HCT116 (cell line): ENCODE results near the gene RSL1D1. TPM values are rescaled to one million over a fixed set of nuclear protein-coding genes. Genes with fewer than 3 reads are reported as not detected.

Source experiments
- ATAC-seq: fragments of 200-7000 bp; cut with Tn5 transposase; 2 replicates; pipeline ENCODE4 v1.9.1; 2020; ENCODE audit warnings: mild to moderate bottlenecking, moderate library complexity
- BruUV-seq: library from RNA; stranded (reverse); fragments of 400-500 nt; replicated peaks from 2 replicates; lab custom pipeline; 2021; lab: Mats Ljungman, UMichigan
- CTCF ChIA-PET: fragments of 300-600 bp; sonication (Branson Sonifier 250); formaldehyde crosslinking; loops from one replicate; lab custom pipeline; 2021; ENCODE audit warnings: antibody characterized with exemption; lab: Charles Lee
- POLR2A ChIA-PET: fragments of 300-600, 350-600 bp; sonication (Branson Sonifier 250); formaldehyde crosslinking; loops from one replicate; lab custom pipeline; 2021; ENCODE audit warnings: antibody characterized with exemption; lab: Charles Lee
- RAD21 ChIA-PET, 2 experiments: fragments of 300-600 bp; sonication (Branson Sonifier 250); formaldehyde crosslinking; loops; one replicate each; lab custom pipeline; 2023; ENCODE audit warnings: low total read pairs in 2 of 2; ENCODE audit not compliant: uncharacterized antibody in 2 of 2, unreplicated experiment in 2 of 2, low non-redundant PET in 1 of 2; lab: Charles Lee
- DNase-seq: peaks from one replicate; pipeline ENCODE4 v3.0.0-alpha.2; 2010; ENCODE audit warnings: low read depth, low spot score
- H2AFZ ChIP-seq: fragments of 200-600 bp; shearing (Covaris generic), sonication (generic); 2 replicates; pipeline ENCODE4 v1.6.1; 2017; ENCODE audit warnings: low read depth, mixed run types, mixed read lengths, antibody characterized with exemption, low read length; ENCODE audit not compliant: poor library complexity, severe bottlenecking
- H3K27ac ChIP-seq: 2 replicates; pipeline ENCODE4 v1.5.1; 2012; ENCODE audit warnings: low read depth, low read length
- H3K27me3 ChIP-seq: fragments of 200-600 bp; sonication (generic); 2 replicates; pipeline ENCODE4 v1.6.1; 2016; ENCODE audit warnings: mixed run types, low read length, mixed read lengths; ENCODE audit not compliant: insufficient read depth
- H3K36me3 ChIP-seq, 2 experiments: fragments of 200-500 bp in 1 of 2; fragments of 200-600 bp in 1 of 2; sonication (Bioruptor generic) in 1 of 2; sonication (generic) in 1 of 2; 2 replicates each; pipeline versions ENCODE4 v1.5.1 to v1.6.1; 2014 to 2016; ENCODE audit warnings: low read length in 2 of 2, inconsistent platforms in 1 of 2, mixed read lengths in 1 of 2, mixed run types in 1 of 2; ENCODE audit not compliant: insufficient read depth in 2 of 2, control insufficient read depth in 1 of 2
- H3K4me1 ChIP-seq, 2 experiments: fragments of 200-600 bp in 1 of 2; sonication (generic) in 1 of 2; 2 replicates each; pipeline versions ENCODE4 v1.5.1 to v1.6.1; 2012 to 2017; ENCODE audit warnings: low read length in 2 of 2, inconsistent platforms in 1 of 2, mild to moderate bottlenecking in 1 of 2, mixed read lengths in 1 of 2, mixed run types in 1 of 2, moderate library complexity in 1 of 2; ENCODE audit not compliant: insufficient read depth in 2 of 2, control insufficient read depth in 1 of 2
- H3K4me2 ChIP-seq: fragments of 200-600 bp; sonication (generic); 2 replicates; pipeline ENCODE4 v1.6.1; 2017; ENCODE audit warnings: mixed run types, low read length, mixed read lengths
- H3K4me3 ChIP-seq, 2 experiments: fragments of 200-600 bp in 1 of 2; sonication (generic) in 1 of 2; replicated peaks in 1 of 2; 2 replicates each; pipeline ENCODE4 v1.5.1; 2011 to 2016; ENCODE audit warnings: low read length in 2 of 2, control low read depth in 1 of 2, low read depth in 1 of 2, mild to moderate bottlenecking in 1 of 2, mixed read lengths in 1 of 2, mixed run types in 1 of 2
- H3K79me2 ChIP-seq: fragments of 200-600 bp; sonication (generic); 2 replicates; pipeline ENCODE4 v1.6.1; 2017; ENCODE audit warnings: mild to moderate bottlenecking, mixed run types, low read length, moderate library complexity, mixed read lengths; ENCODE audit not compliant: insufficient read depth
- H3K9ac ChIP-seq: fragments of 200-600 bp; sonication (generic); 2 replicates; pipeline ENCODE4 v1.6.1; 2016; ENCODE audit warnings: low read length, mixed read lengths
- H3K9me2 ChIP-seq: fragments of 200-600 bp; sonication (generic), shearing (Covaris generic); 2 replicates; pipeline ENCODE4 v1.6.1; 2017; ENCODE audit warnings: mixed run types, mild to moderate bottlenecking, moderate library complexity; ENCODE audit not compliant: insufficient read depth
- H3K9me3 ChIP-seq, 2 experiments: fragments of 200-500 bp in 1 of 2; fragments of 200-600 bp in 1 of 2; sonication (Bioruptor generic) in 1 of 2; sonication (generic) in 1 of 2; 2 replicates each; pipeline ENCODE4 v1.6.1; 2014 to 2017; ENCODE audit warnings: low read length in 2 of 2, mixed read lengths in 2 of 2, inconsistent platforms in 1 of 2, low read depth in 1 of 2, mild to moderate bottlenecking in 1 of 2, mixed run types in 1 of 2, moderate library complexity in 1 of 2; ENCODE audit not compliant: control insufficient read depth in 1 of 2, insufficient read depth in 1 of 2
- H4K20me1 ChIP-seq: fragments of 200-600 bp; sonication (generic), shearing (Covaris generic); 2 replicates; pipeline ENCODE4 v1.6.1; 2017; ENCODE audit warnings: mixed run types, mild to moderate bottlenecking, moderate library complexity; ENCODE audit not compliant: insufficient read depth
- ATF3 ChIP-seq: IDR thresholded peaks from 2 replicates; pipeline ENCODE4 v1.6.1; 2012
- CBX3 ChIP-seq: IDR thresholded peaks from 2 replicates; pipeline ENCODE4 v1.6.1; 2012; ENCODE audit warnings: low read depth
- EGR1 ChIP-seq: IDR thresholded peaks from 2 replicates; pipeline ENCODE4 v1.6.1; 2012; ENCODE audit warnings: low read depth
- ELF1 ChIP-seq: IDR thresholded peaks from 2 replicates; pipeline ENCODE4 v1.6.1; 2012; ENCODE audit warnings: low read depth, borderline replicate concordance
- EZH2 ChIP-seq: fragments of 200-600 bp; sonication (generic); IDR thresholded peaks from 2 replicates; pipeline ENCODE4 v1.6.1; 2017; ENCODE audit warnings: antibody characterized with exemption, mixed run types
- POLR2AphosphoS5 ChIP-seq: IDR thresholded peaks from 2 replicates; pipeline ENCODE4 v1.6.1; 2011; ENCODE audit warnings: mild to moderate bottlenecking, low read depth, low read length, moderate library complexity
- SIN3A ChIP-seq: IDR thresholded peaks from 2 replicates; pipeline ENCODE4 v1.6.1; 2012; ENCODE audit warnings: low read depth
- SP1 ChIP-seq: IDR thresholded peaks from 2 replicates; pipeline ENCODE4 v1.6.1; 2012; ENCODE audit warnings: low read depth
- TCF7L2 ChIP-seq: IDR thresholded peaks from 2 replicates; pipeline ENCODE4 v1.7.0; 2011; ENCODE audit warnings: borderline replicate concordance, inconsistent platforms; ENCODE audit not compliant: insufficient read depth, insufficient read length; ENCODE audit errors: extremely low read depth
- intact Hi-C: fragments of 100-400 bp; cut with micrococcal nuclease; formaldehyde crosslinking; loops from 2 replicates; pipeline ENCODE4 v1.10.0; 2022
- total RNA-seq: library from RNA; stranded (reverse); gene quantifications from one replicate; pipeline ENCODE4 v1.2.1, GENCODE V29; 2021; ENCODE audit not compliant: unreplicated experiment
- TF ChIP-seq, protein P1 (sequence below), 3 experiments: fragments of 200-600 bp in 1 of 3; sonication (generic) in 1 of 3; IDR thresholded peaks in 2 of 3; conservative IDR thresholded peaks in 1 of 3; 2 replicates each; pipeline ENCODE4 v1.5.1; 2012 to 2017; ENCODE audit warnings: low read depth in 2 of 3, low read length in 2 of 3, antibody characterized with exemption in 1 of 3, borderline replicate concordance in 1 of 3, control low read depth in 1 of 3, mild to moderate bottlenecking in 1 of 3, mixed read lengths in 1 of 3, mixed run types in 1 of 3, moderate library complexity in 1 of 3; ENCODE audit not compliant: insufficient read depth in 1 of 3
- TF ChIP-seq, protein P2 (sequence below): IDR thresholded peaks from 2 replicates; pipeline ENCODE4 v1.6.1; 2012; ENCODE audit warnings: low read depth
- TF ChIP-seq, protein P3 (sequence below): IDR thresholded peaks from 2 replicates; pipeline ENCODE4 v1.6.1; 2011; ENCODE audit warnings: mild to moderate bottlenecking, low read length, moderate library complexity; ENCODE audit not compliant: insufficient replicate concordance; ENCODE audit errors: extremely low read depth
- TF ChIP-seq, protein P4 (sequence below): IDR thresholded peaks from 2 replicates; pipeline ENCODE4 v1.6.1; 2012

The RSL1D1 gene
- total RNA-seq, 1 experiment from 2014 or later, result 291 TPM

DNA sequence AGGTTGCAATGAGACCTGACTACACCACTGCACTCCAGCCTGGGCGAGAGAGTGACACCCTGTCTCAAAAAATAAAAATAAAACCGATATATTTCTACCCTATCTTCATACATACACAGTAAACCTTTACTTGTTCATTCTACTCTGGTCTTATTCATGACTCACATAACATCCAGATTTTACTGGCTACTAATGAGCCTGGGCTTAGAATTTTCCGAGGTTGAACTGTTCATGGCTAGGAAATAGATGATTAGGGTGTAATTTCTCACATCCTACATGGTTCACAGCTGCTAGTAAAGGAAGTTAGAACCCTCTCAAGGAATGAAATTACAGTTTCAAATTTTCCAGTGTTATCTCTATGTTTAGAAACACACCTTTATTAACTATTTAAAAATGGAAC lies 49.7 kb upstream of the RSL1D1 start:
- no peak for ATAC-seq
- intact Hi-C loops, result no loop called here
- TF ChIP-seq, protein P1, sequence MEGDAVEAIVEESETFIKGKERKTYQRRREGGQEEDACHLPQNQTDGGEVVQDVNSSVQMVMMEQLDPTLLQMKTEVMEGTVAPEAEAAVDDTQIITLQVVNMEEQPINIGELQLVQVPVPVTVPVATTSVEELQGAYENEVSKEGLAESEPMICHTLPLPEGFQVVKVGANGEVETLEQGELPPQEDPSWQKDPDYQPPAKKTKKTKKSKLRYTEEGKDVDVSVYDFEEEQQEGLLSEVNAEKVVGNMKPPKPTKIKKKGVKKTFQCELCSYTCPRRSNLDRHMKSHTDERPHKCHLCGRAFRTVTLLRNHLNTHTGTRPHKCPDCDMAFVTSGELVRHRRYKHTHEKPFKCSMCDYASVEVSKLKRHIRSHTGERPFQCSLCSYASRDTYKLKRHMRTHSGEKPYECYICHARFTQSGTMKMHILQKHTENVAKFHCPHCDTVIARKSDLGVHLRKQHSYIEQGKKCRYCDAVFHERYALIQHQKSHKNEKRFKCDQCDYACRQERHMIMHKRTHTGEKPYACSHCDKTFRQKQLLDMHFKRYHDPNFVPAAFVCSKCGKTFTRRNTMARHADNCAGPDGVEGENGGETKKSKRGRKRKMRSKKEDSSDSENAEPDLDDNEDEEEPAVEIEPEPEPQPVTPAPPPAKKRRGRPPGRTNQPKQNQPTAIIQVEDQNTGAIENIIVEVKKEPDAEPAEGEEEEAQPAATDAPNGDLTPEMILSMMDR (IDR thresholded peaks at IDR 0.05 in 2 of 3, conservative IDR thresholded peaks at IDR 0.05 in 1 of 3; ENCODE audit: borderline replicate concordance in 1 of 3, insufficient read depth in 1 of 3, low read depth in 2 of 3, low read length in 2 of 3), result no peak
- TF ChIP-seq, protein P2, sequence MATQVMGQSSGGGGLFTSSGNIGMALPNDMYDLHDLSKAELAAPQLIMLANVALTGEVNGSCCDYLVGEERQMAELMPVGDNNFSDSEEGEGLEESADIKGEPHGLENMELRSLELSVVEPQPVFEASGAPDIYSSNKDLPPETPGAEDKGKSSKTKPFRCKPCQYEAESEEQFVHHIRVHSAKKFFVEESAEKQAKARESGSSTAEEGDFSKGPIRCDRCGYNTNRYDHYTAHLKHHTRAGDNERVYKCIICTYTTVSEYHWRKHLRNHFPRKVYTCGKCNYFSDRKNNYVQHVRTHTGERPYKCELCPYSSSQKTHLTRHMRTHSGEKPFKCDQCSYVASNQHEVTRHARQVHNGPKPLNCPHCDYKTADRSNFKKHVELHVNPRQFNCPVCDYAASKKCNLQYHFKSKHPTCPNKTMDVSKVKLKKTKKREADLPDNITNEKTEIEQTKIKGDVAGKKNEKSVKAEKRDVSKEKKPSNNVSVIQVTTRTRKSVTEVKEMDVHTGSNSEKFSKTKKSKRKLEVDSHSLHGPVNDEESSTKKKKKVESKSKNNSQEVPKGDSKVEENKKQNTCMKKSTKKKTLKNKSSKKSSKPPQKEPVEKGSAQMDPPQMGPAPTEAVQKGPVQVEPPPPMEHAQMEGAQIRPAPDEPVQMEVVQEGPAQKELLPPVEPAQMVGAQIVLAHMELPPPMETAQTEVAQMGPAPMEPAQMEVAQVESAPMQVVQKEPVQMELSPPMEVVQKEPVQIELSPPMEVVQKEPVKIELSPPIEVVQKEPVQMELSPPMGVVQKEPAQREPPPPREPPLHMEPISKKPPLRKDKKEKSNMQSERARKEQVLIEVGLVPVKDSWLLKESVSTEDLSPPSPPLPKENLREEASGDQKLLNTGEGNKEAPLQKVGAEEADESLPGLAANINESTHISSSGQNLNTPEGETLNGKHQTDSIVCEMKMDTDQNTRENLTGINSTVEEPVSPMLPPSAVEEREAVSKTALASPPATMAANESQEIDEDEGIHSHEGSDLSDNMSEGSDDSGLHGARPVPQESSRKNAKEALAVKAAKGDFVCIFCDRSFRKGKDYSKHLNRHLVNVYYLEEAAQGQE, result no peak
- TF ChIP-seq EGR1, result no peak
- TF ChIP-seq ATF3, result no peak
- TF ChIP-seq, protein P3, sequence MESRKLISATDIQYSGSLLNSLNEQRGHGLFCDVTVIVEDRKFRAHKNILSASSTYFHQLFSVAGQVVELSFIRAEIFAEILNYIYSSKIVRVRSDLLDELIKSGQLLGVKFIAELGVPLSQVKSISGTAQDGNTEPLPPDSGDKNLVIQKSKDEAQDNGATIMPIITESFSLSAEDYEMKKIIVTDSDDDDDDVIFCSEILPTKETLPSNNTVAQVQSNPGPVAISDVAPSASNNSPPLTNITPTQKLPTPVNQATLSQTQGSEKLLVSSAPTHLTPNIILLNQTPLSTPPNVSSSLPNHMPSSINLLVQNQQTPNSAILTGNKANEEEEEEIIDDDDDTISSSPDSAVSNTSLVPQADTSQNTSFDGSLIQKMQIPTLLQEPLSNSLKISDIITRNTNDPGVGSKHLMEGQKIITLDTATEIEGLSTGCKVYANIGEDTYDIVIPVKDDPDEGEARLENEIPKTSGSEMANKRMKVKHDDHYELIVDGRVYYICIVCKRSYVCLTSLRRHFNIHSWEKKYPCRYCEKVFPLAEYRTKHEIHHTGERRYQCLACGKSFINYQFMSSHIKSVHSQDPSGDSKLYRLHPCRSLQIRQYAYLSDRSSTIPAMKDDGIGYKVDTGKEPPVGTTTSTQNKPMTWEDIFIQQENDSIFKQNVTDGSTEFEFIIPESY, result no peak
- TF ChIP-seq ELF1, result no peak
- no peak for TF ChIP-seq TCF7L2
- no peak for TF ChIP-seq EZH2
- no peak for TF ChIP-seq SP1
- TF ChIP-seq, protein P4, sequence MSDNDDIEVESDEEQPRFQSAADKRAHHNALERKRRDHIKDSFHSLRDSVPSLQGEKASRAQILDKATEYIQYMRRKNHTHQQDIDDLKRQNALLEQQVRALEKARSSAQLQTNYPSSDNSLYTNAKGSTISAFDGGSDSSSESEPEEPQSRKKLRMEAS, result no peak
- no peak for TF ChIP-seq POLR2AphosphoS5
- TF ChIP-seq SIN3A, result no peak
- no peak for TF ChIP-seq CBX3
- Histone ChIP-seq H4K20me1 (peaks cover 14% of the 10 kb centered on the region; the same call in 1 of the 2 replicates), H2AFZ (no peak overlapping the region), H3K27ac (no peak overlapping the region), H3K4me1 (no peaks in the 10 kb centered on the region), H3K4me3 (no peak overlapping the region), H3K9me2 (no peaks in the 10 kb centered on the region), H3K9me3 (no peaks in the 10 kb centered on the region), H3K36me3 (peaks cover 10% of the 10 kb centered on the region in 2 experiments), H3K9ac (no peak overlapping the region), H3K79me2 (peaks cover 98% of the 10 kb centered on the region), H3K27me3 (no peaks in the 10 kb centered on the region), H3K4me2 (no peak overlapping the region)
- BruUV-seq, result no TSS peak
- no peak for DNase-seq
- ChIA-PET RAD21 (no interaction called here), POLR2A (no interaction called here), CTCF (no interaction called here)
